GM21576 (cell line): ENCODE measurements around the gene NNAT.

Experiments
- ATAC-seq: cut with Tn5 transposase; IDR thresholded peaks from one replicate; pipeline ENCODE4 v1.9.1; 2021; ENCODE audit warnings: mild to moderate bottlenecking, moderate library complexity; ENCODE audit not compliant: unreplicated experiment

NNAT gene

DNA sequence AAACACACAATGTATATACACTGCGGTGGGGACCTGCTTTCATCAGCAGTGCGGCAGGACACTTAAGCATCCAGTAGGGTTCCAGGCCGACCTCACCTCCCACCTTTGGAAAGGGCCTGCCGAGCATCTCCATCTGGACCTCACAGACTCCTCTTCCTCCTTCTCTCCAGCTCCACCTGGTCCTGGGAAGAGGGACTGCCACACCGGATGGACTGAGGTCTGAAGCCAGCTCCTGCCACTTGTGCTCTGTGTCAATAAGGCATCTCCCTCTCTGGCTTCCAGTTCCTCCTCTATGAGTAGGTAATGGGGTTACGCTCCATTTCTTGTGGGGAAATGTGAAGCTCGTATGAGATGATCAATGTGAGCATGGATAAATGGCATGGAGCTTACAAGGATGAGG is 19.1 kb upstream of the NNAT start:
- ATAC-seq = no peak

DNA sequence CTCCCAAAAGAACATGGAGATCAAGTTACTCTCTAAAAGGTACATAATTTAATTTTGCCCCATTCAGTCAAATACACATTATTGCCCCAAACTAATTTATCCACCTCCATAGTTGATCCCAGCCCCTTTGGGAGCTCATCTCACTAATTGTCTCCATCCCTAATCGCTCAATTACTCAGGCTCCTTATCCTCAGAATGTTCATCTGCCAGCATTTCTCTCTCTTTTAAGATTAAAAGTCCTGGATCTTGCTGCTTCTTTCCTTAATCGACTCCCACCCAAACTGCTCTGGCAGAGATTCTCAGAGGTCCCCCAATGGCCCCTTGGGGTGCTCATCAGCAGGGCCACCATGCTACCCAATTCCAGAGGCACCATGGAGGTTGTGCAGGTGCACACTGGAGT is 18.4 kb upstream of the NNAT start:
- ATAC-seq = no peak

DNA sequence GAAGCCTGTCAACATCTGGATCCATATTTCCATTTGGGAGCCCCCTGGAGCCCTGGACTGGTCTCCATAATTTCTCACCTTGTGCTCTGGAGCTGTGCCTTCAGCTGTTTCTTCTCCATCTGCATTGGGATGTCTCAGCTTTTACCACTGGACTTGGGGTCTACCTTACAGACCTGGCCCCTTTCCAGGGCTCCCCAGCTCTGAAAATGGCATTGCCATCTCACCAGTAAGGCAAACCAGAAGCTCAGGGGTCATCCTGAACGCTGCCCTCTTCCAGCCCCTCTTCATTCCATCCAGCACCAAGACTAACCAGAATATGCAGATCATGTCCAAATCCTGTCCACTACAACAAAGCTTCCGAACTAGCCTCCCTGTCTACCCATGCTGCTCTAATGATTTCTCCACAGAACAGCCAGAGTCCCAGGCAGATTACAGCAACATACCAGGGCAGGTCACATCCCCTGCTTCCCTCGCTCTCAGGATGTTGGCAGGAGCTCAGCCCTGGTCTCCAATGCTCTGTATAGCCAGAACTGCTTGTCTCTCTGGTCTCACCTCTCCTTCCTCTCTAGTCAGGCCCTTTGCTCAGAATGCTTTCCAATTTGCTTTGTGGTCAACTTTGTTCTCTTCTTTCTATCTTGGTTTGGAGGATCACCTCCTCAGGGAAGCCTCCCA is 17.7 kb upstream of the NNAT start:
- no peak for ATAC-seq

DNA sequence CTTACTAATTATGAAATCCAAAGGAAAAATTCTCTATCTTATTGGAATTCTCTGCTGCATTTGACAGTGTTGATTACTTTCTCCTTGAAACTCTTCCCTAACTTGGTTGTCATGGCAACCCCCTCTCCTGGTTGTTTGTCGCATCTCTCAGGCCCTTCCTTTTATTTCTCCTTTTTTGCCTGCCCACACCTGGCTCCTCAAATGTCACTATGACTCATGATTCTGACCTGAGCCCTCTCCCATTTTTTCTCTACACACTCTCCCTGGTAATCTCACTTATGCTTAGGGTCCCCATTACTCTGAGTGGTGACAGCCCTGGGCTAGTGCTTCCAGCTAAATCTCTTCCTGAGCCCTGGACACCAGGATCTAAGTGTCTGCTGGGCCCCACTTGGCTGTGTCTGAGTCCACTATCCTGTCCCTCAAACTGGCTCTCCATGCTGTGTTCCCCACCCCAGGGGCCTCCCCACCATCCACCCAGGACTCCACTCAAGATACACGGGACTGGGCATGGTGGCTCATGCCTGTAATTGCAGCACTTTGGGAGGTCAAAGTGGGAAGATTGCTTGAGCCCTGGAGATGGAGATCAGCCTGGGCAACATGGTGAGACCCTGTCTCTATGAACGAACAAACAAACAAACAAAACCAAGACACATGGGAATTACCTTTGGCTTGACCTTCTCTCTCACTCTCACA is 16.5 kb upstream of the NNAT start:
- ATAC-seq = no peak

DNA sequence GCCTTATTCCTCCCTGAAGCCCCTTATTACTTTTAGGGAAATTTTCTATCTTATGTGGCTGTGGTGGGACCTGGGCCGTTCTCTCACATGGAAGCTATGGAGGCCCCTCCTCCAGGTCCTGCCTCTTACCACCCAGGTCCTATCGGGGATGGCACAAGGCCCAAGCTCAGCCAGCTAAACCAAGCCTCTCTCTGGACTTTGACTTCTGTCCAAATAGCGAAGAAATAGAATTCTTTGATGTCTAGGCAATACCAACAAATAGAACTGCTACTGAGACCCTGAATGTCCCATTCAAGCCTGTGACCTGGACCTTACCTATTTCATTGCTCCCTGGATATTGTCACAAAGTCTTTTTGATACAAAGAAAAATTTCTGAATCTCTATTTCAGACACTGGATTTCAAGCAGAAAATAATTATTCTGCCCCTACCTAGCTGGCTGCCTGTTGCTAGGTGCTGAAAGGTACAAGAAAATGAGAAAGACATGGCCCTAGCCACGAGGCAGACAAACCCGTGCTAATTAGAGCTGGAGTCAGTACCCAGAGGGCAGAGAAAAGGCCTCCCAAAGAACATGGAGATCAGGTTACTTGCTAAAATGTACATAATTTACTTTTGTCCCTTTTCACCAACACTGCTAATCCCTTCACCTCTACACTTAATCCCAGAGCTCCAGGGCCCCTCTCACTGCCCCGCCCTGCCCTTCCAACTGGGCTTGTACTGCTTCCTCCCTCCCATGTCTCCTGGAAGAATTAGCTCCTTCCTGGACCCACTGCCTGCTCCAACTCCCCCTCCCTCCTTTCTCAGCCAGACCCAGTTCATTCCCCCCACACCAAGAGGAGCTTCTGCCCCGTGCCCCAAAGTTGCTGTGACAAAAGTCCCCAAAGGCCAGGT is 15.5 kb upstream of the NNAT start:
- ATAC-seq = no peak

DNA sequence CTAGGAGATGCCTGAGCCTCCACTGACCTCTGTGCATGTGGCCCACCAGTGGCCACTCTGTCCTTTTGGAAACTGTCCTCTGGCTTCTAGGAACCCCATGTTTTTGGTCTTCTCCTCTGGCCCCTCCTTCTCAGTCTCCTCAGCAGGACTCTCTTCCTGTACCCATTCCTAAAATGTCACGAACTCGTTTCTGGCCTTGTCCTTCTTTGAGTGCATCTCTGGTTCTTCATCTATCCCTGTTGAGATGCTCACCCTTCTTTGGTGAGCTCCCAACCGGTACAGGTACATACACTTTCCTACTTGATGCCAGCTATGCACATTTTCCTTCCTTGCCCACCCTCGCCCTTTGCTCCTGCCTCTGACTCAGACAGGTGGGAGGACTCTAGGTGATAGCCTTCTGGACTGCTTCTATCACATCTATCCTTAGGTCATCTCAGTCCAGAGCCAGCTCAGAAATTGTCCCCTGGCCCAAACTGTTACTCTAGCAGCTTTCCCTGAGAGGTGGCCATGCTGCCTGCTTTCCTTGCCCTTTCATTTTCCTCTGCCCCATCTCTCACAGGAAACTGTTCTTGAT is 14.8 kb upstream of the NNAT start:
- ATAC-seq = no peak

DNA sequence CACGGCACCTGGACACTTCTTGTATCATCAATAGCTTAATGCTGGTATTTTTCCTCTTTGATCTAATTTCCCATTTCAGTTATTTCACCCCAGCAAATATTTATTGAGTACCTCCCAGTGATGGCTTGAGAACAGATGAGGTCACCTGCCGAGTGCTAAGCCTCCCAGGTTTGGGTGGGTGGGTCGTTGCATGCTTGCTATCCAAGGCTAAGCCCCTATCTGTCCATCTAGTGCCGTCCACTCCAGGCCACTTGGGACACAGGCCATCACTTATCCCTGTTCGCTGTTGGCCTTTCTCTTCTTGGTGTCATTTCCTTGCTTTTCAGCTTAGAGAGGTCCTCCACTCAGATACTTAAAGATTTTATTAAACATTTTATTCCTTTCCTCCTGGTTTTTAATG is 10.8 kb upstream of the NNAT start:
- no peak for ATAC-seq

DNA sequence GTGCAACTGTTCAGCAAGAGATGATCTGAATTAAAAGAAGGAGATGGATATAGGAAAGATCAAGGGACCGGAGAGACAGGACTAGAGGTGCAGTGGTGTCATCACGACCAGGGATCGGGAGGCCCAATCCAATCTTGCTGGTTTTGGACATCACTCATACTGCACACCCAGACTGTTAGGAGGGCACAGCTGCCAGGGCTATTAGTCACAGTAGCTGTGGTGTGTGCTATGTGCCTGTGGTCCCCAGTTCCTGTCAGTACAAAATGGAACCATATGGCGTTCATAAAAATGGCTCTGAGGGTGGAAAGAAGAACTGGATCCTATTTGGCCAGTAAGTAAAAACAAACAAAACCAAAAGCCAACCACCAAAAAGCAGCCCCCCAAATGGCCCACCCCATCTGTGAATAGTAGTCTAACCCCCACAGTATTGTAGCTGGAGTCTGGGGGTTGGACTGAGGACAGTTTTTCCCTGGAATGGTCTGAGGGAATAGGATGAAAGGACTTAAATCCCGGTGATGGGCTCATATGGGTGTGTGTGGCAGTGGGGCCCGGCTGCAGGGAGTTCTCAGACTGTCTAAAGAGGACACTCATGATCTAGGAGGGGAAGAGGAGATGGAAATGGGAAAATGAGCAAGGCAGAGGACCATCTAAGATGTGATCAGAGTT is 9.3 kb upstream of the NNAT start:
- no peak for ATAC-seq

DNA sequence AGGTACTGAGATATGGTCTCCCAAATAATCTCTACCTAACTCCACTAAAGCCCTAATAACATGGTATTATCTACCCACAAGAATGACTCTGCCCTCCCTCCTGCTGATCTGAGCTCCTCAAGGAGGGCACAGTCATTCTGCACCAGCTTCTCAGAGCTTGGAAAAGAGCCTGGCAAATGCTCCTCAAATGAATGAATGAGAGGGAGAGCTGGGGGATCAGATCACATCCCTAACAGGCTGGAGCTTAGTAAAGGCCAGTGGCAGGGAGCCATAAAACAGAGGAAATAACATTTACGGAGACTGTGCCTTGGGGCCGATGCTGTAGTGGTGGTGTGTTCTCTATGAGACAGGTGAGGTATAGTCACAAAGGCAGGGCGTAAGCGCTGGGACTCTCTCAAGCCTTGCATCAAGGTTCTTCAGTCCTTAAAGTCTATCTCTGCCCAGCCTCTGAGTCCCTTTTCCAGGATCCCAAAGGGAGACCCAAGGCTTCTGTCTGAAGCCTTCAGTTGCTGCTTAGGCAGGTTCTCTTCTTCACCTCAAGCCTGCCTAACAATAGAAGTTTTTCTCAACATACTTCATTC is 7.2 kb upstream of the NNAT start:
- ATAC-seq = no peak

DNA sequence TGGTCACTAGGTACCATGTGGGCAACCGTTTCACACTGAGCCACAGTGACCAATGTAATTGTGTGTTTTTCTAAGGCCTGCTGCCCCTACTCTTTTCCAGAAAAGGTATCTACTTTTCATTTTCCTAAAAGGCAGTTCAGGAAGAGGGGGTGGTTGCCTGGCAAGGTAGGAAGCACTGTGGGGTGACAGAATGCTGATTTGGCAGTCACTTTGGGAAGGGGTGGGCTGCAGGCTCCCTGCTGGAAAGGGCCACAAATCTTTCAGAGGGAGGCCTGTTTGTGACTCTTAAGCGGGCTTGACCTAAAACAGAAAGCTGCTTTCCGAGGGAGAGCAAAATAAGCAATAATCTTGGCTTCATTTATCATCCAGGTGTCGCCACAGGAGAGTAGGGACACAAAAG is 5.2 kb upstream of the NNAT start:
- ATAC-seq = no peak

DNA sequence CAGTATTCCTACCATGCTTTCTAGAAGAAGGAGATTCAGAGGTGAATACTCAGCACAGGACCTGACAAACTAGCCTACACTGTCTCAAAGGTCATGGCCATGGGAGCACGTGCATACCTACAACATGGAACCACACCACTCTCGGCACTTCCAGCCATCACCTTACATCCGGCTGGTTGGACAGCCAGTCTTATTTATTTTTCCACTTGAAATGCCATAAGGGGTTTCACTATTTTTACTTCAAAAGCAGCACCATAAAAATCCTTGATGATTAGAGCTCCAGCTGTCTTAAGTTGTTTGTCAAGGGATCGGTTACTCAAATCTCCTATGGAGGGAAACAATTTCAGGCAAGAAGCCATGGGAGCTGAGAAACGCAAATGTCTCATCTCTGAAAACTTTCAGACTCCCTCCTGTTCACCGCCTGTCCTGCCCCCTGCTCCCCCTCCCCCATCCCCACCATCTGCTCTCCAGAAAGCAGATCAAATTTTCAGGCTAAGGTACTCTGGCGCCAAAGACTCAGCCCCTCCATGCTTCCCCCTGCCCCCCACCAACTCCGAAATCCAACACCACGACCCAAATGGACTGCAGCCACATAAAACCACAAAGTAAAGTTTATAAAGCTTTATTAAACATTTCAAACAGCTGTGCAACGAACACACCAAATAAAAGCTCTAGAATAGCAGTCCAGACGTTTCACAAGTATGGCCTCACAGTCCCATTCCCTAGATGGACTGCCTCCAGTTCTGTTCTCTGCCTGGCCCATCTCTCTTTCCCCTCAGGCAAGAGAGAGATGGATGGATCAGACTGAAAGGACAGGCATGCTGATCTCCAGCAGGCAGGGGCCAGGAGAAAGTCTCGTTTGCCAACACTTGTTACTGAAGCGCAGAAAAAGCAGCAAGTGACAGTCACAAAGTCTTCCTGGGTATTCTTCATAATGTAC is 4.0 kb upstream of the NNAT start:
- no peak for ATAC-seq

DNA sequence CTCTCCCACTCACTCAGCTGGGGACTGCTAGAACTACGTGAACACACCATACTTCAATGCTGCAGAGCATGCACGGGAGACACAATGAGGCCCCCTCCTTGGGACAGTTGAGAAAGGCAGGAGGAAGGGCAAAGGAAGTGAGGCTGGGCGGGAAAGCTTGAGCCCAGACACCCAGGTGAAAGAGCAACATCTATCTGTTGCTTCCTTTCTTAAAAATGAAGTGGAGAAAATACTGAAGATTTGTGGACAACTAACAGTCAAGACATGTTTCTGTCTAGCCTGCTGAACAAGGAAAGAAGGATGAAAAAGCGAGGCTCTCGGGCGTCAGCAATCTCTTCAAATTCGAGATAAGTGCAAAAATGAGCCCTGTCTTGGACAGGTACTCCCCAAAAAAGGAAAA is 3.0 kb upstream of the NNAT start:
- no peak for ATAC-seq

DNA sequence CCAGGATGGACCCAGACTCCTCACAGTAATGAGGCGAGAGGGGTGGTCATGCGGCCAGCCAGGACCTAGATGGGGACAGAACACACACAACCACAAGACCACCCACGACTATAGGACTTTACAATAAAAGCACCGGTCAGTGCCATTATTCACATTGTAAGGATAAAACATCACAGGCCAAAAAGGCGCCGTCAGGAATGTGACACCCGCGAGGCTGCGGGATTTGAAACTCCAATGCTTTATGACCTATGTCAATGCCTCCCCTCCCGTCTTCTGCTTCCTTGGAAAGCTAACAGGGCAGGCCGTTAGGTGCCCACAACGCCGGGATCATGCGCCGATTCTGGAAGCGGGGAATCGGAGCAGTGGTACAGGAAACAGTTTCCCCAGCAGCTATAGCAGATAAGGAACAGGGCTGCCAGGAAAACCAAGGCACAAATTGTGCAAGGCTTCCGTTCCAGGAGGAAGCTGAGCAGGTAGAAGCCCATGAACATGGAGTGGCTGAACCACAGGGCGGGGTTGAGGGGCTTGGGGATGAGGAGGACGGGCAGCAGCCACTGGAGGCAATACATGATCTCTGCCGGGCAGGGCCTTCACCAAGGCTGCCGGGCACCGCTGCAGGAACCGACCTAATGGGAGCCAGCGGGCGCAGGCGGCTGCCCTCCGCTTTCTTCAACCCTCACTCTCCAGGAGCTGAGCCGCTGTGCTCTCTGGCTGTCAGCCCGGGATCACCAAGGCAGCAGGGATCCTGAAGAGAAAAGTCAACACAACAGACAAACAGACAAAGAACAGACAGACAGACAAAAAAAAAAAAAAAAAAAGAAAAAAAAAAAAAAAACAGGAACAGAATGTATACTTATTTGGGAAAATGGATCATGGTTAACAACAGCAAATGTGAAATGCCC is 2.2 kb upstream of the NNAT start:
- ATAC-seq = no peak

DNA sequence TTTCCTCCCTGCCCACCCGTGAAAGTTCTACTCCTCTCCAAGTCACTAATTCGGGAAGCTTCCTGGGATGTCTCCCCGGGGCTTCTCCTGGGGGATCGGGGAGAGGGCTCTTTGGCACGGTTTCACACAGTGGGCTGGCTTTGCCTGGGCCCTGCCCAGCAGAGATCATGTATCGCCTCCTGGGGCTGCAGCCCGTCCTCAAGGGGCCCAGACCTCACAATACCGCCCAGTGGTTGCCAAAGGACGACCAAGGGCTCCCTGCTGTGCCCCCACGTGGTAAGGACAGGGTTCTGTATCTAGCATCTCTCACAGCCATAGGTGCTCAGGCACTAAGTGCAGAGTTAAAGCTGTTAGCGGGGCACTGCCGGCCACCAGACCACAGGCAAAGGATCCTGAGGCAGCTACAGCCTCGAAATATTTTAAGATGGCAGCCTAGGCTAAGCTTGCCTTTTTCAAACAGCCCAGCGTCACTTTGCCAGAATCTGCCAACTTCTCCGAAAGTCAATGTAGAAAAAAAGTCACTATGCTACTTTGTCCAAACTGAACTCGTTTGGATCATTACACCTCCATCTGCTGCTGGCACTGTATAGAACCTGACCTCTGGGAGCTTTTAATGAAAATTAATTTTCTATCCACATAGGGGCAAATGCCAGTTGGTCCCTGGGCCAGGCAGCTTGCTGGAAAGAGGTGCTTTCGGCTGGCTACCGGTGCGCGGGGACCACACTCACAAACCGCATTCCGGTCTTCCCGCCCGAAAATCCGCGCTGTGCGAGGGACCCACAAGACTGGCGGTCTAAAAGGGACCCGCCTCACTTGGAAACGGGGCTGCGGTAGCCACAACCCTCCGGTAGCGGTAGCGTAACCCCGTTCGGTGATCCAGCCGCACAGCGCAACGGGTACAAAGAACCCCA is 1.3 kb upstream of the NNAT start:
- no peak for ATAC-seq

DNA sequence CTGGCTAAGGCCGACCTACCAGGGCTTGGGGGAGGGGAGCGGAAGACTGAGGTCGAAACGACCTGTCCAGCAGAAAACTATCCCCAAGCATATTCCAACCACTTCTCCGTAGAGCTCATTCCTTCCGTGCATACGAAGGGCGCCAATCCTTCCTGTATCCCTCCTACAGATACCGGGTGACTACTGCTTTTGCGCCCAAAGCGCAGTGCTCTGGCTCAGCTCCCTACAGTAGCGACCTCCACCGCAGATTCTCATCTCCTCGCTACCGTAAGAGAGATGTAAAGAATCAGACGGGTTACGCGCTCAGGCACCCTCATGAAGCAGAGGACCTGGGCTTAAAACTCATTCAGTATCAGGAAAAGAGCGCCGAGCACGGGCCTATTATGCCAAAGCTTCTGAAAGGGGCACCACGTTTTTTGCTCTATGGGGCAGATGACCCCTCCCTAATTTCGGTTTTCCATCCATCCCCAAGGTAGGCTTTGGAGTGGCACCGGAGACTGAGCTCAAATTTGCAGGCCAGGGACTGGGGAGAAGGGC is 563 bp upstream of the NNAT start:
- no peak for ATAC-seq

DNA sequence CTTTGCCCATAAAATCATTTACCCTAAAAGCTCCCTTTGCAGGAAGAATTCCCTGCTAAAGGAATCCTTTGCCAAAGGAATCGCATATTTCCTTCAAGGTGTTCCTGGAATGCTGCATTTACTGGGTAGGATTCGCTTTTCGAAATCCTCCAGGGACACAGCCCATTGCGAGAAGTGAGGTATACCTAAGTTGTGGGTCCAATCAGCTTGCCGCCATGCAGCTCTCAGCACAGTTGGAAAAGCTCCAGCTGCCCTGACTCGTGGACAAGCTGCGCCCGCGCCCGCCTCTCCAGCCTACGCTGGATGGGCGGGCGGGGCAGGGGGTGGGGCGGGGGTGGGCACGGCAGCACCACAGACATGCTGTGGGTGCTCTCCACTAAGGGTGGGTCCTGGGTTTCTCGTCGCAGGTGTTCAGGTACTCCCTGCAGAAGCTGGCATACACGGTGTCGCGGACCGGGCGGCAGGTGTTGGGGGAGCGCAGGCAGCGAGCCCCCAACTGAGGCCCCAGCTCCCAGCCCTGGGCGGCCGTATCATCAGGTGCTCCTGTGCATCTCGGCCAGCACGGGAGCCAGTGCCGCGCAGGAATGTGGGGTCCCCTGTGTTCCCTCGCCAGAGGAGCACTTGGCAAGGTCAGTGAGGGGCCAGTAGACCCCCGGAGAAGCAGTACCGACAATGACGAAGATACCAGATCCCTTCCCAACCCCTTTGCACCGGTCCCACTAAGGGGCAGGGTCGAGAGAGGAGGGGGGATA is 1.4 kb downstream of the NNAT start:
- no peak for ATAC-seq

DNA sequence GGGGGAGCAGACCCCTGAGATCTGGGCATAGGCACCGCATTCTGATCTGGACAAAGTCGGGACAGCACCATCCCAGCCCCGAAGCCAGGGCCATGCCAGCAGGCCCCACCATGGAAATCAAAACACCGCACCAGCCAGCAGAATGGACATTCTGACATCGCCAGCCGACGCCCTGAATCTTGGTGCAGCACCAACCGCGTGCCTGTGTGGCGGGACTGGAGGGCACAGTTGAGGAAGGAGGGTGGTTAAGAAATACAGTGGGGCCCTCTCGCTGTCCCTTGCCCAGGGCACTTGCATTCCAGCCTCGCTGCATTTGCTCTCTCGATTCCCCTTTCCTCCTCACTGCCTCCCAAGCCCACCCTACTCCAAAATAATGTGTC is 2.0 kb downstream of the NNAT start:
- ATAC-seq = no peak
